Measurements from ENCODE around the gene ADGRB3. TPM values are rescaled to one million over a fixed set of nuclear protein-coding genes. Genes with fewer than 3 reads are reported as not detected.

The ADGRB3 gene
- total RNA-seq, 4 donors from 2014 or later: 3.9 to 9.8 (median 7.2) TPM

DNA sequence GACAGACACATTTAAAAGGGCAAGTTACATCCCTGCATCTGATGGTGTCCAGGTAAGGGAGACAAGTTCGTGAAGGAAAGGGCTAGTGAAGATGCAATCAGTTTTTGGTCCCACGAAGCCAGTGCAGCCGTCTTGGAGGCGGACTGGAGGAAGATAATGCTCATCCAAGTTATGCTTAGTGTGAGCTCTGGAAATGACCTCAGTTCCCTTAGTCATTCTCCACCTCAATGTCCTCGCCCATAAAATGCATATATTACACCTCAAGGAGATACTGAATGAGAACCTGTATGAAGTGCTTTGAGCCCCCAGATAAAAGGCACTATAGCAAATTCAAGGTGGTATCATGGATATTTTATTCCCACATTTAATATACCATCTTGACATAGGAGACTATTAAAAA lies 358.8 kb downstream of the ADGRB3 start:
- no peaks in the 10 kb centered on the region for H3K4me1 ChIP-seq

DNA sequence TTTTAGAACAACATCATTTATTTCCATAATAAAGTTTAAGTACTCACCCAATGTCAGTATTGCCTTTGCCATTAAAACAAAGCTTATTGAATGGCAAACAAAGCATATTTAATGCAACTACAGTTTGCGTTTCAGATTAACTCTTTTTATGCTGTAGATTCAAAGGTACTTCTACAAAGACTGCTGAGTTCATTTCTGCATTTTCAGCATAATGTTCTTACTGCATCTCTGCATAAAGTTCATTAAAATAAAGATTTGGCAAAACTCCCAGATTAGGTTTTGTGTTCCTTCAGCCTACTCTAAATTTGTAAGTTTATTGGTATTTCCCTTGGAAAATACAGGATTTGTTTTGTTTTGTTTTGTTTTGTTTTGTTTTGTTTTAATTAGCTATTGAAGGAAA lies 359.4 kb downstream of the ADGRB3 start:
- H3K27me3 ChIP-seq: no peaks in the 10 kb centered on the region
- TF ChIP-seq, protein P1, sequence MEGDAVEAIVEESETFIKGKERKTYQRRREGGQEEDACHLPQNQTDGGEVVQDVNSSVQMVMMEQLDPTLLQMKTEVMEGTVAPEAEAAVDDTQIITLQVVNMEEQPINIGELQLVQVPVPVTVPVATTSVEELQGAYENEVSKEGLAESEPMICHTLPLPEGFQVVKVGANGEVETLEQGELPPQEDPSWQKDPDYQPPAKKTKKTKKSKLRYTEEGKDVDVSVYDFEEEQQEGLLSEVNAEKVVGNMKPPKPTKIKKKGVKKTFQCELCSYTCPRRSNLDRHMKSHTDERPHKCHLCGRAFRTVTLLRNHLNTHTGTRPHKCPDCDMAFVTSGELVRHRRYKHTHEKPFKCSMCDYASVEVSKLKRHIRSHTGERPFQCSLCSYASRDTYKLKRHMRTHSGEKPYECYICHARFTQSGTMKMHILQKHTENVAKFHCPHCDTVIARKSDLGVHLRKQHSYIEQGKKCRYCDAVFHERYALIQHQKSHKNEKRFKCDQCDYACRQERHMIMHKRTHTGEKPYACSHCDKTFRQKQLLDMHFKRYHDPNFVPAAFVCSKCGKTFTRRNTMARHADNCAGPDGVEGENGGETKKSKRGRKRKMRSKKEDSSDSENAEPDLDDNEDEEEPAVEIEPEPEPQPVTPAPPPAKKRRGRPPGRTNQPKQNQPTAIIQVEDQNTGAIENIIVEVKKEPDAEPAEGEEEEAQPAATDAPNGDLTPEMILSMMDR (IDR thresholded peaks at IDR 0.05): no peak
- no peak for TF ChIP-seq POLR2A (IDR thresholded peaks at IDR 0.05)
- no peak for TF ChIP-seq EP300 (IDR thresholded peaks at IDR 0.05)
- TF ChIP-seq POLR2AphosphoS5 (IDR thresholded peaks at IDR 0.05): no peak
- no peak overlapping the region for H3K4me3 ChIP-seq
- H3K36me3 ChIP-seq: no peaks in the 10 kb centered on the region
- H3K4me1 ChIP-seq: no peaks in the 10 kb centered on the region
- no peaks in the 10 kb centered on the region for H3K9me3 ChIP-seq
- H3K27ac ChIP-seq: no peak overlapping the region
- whole genome bisulfite sequencing, 2 donors (ENCODE audit: low coverage in 1 of 2): 65 to 85% methylated on average over 1 of the region's 1 CpG
- ATAC-seq: no peak

More for the DNA sequence above, 358.8 kb downstream of the ADGRB3 start:
- Histone ChIP-seq H3K36me3 (no peaks in the 10 kb centered on the region), H3K27ac (no peak overlapping the region), H3K27me3 (no peaks in the 10 kb centered on the region), H3K4me3 (no peak overlapping the region), H3K9me3 (no peaks in the 10 kb centered on the region)
- WGBS, 2 donors (ENCODE audit: low coverage in 1 of 2): 68 to 87% methylated on average over 4 to 5 of the region's 5 CpGs
- no peak for ATAC-seq
- no peak for TF ChIP-seq EP300 (IDR thresholded peaks at IDR 0.05)
- TF ChIP-seq, protein P1 (IDR thresholded peaks at IDR 0.05): no peak
- no peak for TF ChIP-seq POLR2A (IDR thresholded peaks at IDR 0.05)

DNA sequence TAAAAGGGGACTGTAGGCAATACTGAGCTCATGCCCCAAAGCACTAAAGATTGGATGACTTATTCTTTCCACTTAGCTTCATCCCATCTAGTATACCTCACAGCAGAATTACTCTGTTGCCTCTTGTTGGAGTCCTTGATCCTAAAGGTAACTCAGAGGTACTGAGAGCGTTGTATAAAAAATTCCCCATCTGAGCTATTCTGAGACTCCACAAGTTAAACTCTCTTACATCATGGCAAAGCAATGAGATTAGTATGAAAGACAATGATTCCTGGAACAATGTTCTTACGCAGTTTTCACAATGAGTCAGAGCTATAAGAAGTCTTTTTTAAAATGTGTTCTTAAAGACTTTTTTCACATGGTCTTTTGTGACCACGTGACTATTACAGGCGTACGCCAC lies 370.1 kb downstream of the ADGRB3 start:
- WGBS, 2 donors (ENCODE audit: low coverage in 1 of 2): 73 to 86% methylated on average over 5 of the region's 5 CpGs
- no peak overlapping the region for H3K27ac ChIP-seq
- H3K36me3 ChIP-seq: no peaks in the 10 kb centered on the region
- H3K27me3 ChIP-seq: no peaks in the 10 kb centered on the region
- no peaks in the 10 kb centered on the region for H3K9me3 ChIP-seq
- no peak overlapping the region for H3K4me3 ChIP-seq
- H3K4me1 ChIP-seq: no peaks in the 10 kb centered on the region
- no peak for ATAC-seq
- TF ChIP-seq POLR2AphosphoS5 (IDR thresholded peaks at IDR 0.05) (no peak), EP300 (IDR thresholded peaks at IDR 0.05) (no peak), POLR2A (IDR thresholded peaks at IDR 0.05) (no peak)
- TF ChIP-seq, protein P1 (IDR thresholded peaks at IDR 0.05): no peak

DNA sequence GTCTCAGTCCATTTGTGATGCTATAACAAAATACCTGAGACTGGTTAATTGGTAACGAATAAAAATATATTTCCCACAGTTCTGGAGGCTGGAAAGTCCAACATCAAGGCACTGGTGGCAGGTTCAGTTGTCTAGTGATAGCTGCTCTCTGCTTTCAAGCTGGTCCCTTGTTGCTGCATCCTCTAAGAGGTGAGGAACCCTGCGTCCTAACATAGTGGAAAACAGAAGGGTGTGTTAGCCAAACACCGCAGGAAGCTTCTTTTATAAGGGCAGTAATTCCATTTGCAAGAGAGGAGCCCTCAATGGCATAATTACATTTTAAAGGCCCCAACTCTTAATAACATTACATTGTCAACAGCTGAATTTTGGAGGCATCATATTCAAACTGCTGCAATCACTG lies 372.7 kb downstream of the ADGRB3 start:
- no peaks in the 10 kb centered on the region for H3K27me3 ChIP-seq
- H3K4me1 ChIP-seq: no peaks in the 10 kb centered on the region
- no peak overlapping the region for H3K27ac ChIP-seq
- no peak overlapping the region for H3K4me3 ChIP-seq
- ATAC-seq: no peak
- no peak for TF ChIP-seq POLR2A (IDR thresholded peaks at IDR 0.05)
- TF ChIP-seq EP300 (IDR thresholded peaks at IDR 0.05): no peak
- TF ChIP-seq, protein P1 (IDR thresholded peaks at IDR 0.05): no peak
- no peaks in the 10 kb centered on the region for H3K9me3 ChIP-seq
- WGBS, 2 donors (ENCODE audit: low coverage in 1 of 2): 63 to 70% methylated on average over 2 to 3 of the region's 3 CpGs
- H3K36me3 ChIP-seq: no peaks in the 10 kb centered on the region

DNA sequence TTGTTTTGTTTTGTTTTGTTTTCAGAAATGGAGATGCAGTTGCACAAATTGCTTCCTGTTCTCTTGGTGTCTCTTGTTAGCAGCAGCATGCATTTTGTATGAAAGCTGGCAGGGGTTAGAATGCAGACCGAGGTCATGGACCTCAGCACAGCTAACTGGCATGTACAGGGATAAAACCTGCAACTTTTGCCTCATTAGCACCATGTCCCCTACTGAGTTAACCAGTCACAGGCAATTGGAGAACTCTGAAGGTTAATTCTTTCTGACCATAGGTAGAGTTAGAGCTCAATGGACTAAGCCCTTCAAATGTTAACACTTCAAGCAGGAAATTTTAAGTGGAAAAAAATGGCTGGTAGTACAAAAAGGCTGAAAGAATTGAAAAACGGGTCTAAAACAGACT lies 377.1 kb downstream of the ADGRB3 start:
- ATAC-seq: no peak
- H3K36me3 ChIP-seq: no peaks in the 10 kb centered on the region
- WGBS, 2 donors (ENCODE audit: low coverage in 1 of 2): 53 to 100% methylated on average over 1 to 2 of the region's 2 CpGs

More for the DNA sequence above, 377.1 kb downstream of the ADGRB3 start:
- Histone ChIP-seq H3K4me3 (no peak overlapping the region), H3K27me3 (no peaks in the 10 kb centered on the region), H3K9me3 (no peaks in the 10 kb centered on the region), H3K27ac (no peak overlapping the region), H3K4me1 (no peaks in the 10 kb centered on the region)
- TF ChIP-seq, protein P1 (IDR thresholded peaks at IDR 0.05): no peak
- TF ChIP-seq POLR2AphosphoS5 (IDR thresholded peaks at IDR 0.05) (no peak), EP300 (IDR thresholded peaks at IDR 0.05) (no peak), POLR2A (IDR thresholded peaks at IDR 0.05) (no peak)
